ENCODE results near the gene TCF4.

Gene TCF4

GRCh38 chr18:55573386-55573785 lies 14.6 kb downstream of the TCF4 start:
- TF ChIP-seq CTCF (IDR thresholded peaks at IDR 0.05; ENCODE audit: low read depth, low read length, poor library complexity, severe bottlenecking) (no peak), EZH2phosphoT487 (IDR thresholded peaks at IDR 0.05; ENCODE audit: borderline replicate concordance, low read length) (no peak)

GRCh38 chr18:55570966-55571365 lies 17.0 kb downstream of the TCF4 start:
- Histone ChIP-seq H3K9me3 (ENCODE audit: control insufficient read depth, insufficient read depth, low read length) (no peaks in the 10 kb centered on the region), H3K27ac (ENCODE audit: low read depth, low read length) (no peak overlapping the region), H3K36me3 (ENCODE audit: control insufficient read depth, low read length) (peaks cover 54% of the 10 kb centered on the region), H3F3A (ENCODE audit: control insufficient read depth, insufficient read depth) (no peaks in the 10 kb centered on the region), H3K4me2 (ENCODE audit: low read length) (0 out of 2 replicates have a peak overlapping the region, but pooled peaks have one; percentile 3), H3K4me3 (ENCODE audit: low read length) (no peak overlapping the region), H3K4me1 (ENCODE audit: control insufficient read depth, low read length) (peaks cover 22% of the 10 kb centered on the region), H4K20me1 (ENCODE audit: control insufficient read depth, insufficient read depth, low read depth, low read length) (no peaks in the 10 kb centered on the region), H3K9me2 (replicated peaks; ENCODE audit: control insufficient read depth, low read length) (no peaks in the 10 kb centered on the region), H3K27me3 (ENCODE audit: control insufficient read depth, low read length) (no peaks in the 10 kb centered on the region), H3K79me2 (ENCODE audit: control insufficient read depth, low read length) (peaks cover 86% of the 10 kb centered on the region)
- TF ChIP-seq EZH2phosphoT487 (IDR thresholded peaks at IDR 0.05; ENCODE audit: borderline replicate concordance, low read length) (no peak), CTCF (IDR thresholded peaks at IDR 0.05; ENCODE audit: low read depth, low read length, poor library complexity, severe bottlenecking) (no peak)

More at GRCh38 chr18:55573386-55573785, 14.6 kb downstream of the TCF4 start:
- Histone ChIP-seq H3K4me2 (ENCODE audit: low read length) (no peak overlapping the region), H3K9me3 (ENCODE audit: control insufficient read depth, insufficient read depth, low read length) (no peaks in the 10 kb centered on the region), H3K9me2 (replicated peaks; ENCODE audit: control insufficient read depth, low read length) (no peaks in the 10 kb centered on the region), H3K27ac (ENCODE audit: low read depth, low read length) (no peak overlapping the region), H3K36me3 (ENCODE audit: control insufficient read depth, low read length) (peaks cover 63% of the 10 kb centered on the region), H3K4me3 (ENCODE audit: low read length) (no peak overlapping the region), H3K4me1 (ENCODE audit: control insufficient read depth, low read length) (peaks cover 25% of the 10 kb centered on the region), H4K20me1 (ENCODE audit: control insufficient read depth, insufficient read depth, low read depth, low read length) (no peaks in the 10 kb centered on the region), H3F3A (ENCODE audit: control insufficient read depth, insufficient read depth) (no peaks in the 10 kb centered on the region), H3K27me3 (ENCODE audit: control insufficient read depth, low read length) (no peaks in the 10 kb centered on the region), H3K79me2 (ENCODE audit: control insufficient read depth, low read length) (peaks cover 90% of the 10 kb centered on the region)

- no peak overlapping the region for H3K27ac ChIP-seq (ENCODE audit: low read depth, low read length)
- H3K4me1 ChIP-seq (ENCODE audit: control insufficient read depth, low read length), result peaks cover 12% of the 10 kb centered on the region
- no peaks in the 10 kb centered on the region for H3K9me2 ChIP-seq (replicated peaks; ENCODE audit: control insufficient read depth, low read length)
- H3K4me2 ChIP-seq (ENCODE audit: low read length), result no peak overlapping the region
- peaks cover 86% of the 10 kb centered on the region for H3K79me2 ChIP-seq (ENCODE audit: control insufficient read depth, low read length)
- no peaks in the 10 kb centered on the region for H3F3A ChIP-seq (ENCODE audit: control insufficient read depth, insufficient read depth)
- no peak overlapping the region for H3K4me3 ChIP-seq (ENCODE audit: low read length)
- H4K20me1 ChIP-seq (ENCODE audit: control insufficient read depth, insufficient read depth, low read depth, low read length), result no peaks in the 10 kb centered on the region
- H3K36me3 ChIP-seq (ENCODE audit: control insufficient read depth, low read length), result peaks cover 65% of the 10 kb centered on the region
- H3K9me3 ChIP-seq (ENCODE audit: control insufficient read depth, insufficient read depth, low read length), result no peaks in the 10 kb centered on the region
- H3K27me3 ChIP-seq (ENCODE audit: control insufficient read depth, low read length), result no peaks in the 10 kb centered on the region
- no peak for TF ChIP-seq EZH2phosphoT487 (IDR thresholded peaks at IDR 0.05; ENCODE audit: borderline replicate concordance, low read length)
- no peak for TF ChIP-seq CTCF (IDR thresholded peaks at IDR 0.05; ENCODE audit: low read depth, low read length, poor library complexity, severe bottlenecking)
Observed at GRCh38 chr18:55566456-55566935, 21.5 kb downstream of the TCF4 start.

Measured in DOHH2 (cell line).